Omental fat pad (tissue), 4 donors: ENCODE measurements around the gene PI4K2B. TPM values are rescaled to one million over a fixed set of nuclear protein-coding genes. Genes with fewer than 3 reads are reported as not detected.
"Not testable (repeated sequence)": the region's sequence is repeated elsewhere in the genome, so short reads cannot be mapped to it uniquely, and the experiment has no call there.

Experiments
- ATAC-seq: fragments of 150-250 bp; one replicate; pipeline ENCODE4 v1.9.1; 2016; ENCODE audit warnings: mild to moderate bottlenecking, moderate library complexity; ENCODE audit not compliant: low FRiP score
- DNase-seq: peaks from one replicate; pipeline ENCODE4 v3.0.0-alpha.2; 2019; ENCODE audit warnings: low spot score
- total RNA-seq, 4 donors: library from RNA; depleted of rRNA; stranded (reverse); fragments of >200 nt; gene quantifications; one replicate each; pipeline ENCODE4 v1.1.0, GENCODE V29; 2016
- TF ChIP-seq, protein P1 (sequence below), 3 donors: fragments of 450-650 bp; IDR thresholded peaks; one replicate each; pipeline ENCODE4 v1.5.1; 2016 to 2017; ENCODE audit warnings: antibody characterized with exemption in 3 of 3, mild to moderate bottlenecking in 3 of 3, moderate library complexity in 2 of 3

PI4K2B gene
- total RNA-seq, 4 donors from 2014 or later, result 8.0 to 16.6 (median 15.0) TPM

DNA sequence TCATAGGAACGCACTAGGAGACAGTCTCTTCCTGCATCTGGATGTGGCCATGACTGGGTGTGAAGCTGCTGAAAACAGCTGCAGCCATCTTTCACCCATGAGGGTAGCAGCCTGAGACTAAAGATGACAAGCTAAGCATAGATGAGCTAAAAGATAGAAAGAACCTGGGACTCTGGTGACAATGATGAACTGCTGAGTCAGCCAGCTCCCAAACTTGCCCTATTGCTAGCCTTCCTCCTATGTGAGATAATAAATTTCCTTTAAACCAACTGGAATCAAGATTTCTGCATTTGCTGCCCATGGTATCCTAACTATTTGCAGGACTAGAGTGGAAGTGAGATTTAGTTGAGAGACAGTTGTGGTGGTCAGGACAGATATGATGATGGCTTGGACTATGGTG, 21.0 kb upstream of the PI4K2B start:
- no peak for DNase-seq
- no peak for ATAC-seq
- TF ChIP-seq, protein P1, sequence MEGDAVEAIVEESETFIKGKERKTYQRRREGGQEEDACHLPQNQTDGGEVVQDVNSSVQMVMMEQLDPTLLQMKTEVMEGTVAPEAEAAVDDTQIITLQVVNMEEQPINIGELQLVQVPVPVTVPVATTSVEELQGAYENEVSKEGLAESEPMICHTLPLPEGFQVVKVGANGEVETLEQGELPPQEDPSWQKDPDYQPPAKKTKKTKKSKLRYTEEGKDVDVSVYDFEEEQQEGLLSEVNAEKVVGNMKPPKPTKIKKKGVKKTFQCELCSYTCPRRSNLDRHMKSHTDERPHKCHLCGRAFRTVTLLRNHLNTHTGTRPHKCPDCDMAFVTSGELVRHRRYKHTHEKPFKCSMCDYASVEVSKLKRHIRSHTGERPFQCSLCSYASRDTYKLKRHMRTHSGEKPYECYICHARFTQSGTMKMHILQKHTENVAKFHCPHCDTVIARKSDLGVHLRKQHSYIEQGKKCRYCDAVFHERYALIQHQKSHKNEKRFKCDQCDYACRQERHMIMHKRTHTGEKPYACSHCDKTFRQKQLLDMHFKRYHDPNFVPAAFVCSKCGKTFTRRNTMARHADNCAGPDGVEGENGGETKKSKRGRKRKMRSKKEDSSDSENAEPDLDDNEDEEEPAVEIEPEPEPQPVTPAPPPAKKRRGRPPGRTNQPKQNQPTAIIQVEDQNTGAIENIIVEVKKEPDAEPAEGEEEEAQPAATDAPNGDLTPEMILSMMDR (IDR thresholded peaks at IDR 0.05), result no peak

DNA sequence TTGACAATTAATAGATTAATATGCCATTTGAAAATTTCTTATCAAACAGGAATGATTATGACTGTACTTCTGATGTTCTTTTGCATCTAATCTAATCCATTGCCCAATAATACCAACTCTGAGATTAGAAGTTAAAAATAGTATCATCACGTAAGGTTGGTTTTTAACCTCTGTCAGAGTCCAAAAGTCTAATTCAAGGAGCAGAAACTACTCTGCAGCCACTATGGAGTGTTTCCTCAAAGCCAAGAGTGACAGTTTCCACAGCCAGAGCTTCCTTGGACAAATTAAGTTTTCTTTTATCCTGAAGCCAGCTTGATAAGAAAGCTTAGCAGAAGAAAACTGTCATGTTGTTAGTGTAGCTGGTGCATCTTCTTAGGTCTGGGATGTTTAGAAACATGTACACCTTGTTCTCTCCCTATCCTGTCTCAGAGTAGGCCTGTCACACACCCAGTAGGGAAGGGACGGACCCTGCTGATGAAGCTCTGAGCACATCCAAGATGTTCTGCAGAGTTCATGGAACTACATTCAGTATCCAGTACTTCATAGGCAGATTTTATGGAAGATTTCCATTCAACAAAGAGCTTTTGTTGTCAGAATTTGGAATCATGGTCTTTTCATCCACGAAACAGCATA, 20.4 kb upstream of the PI4K2B start:
- TF ChIP-seq, protein P1 (IDR thresholded peaks at IDR 0.05), result no peak
- no peak for ATAC-seq

DNA sequence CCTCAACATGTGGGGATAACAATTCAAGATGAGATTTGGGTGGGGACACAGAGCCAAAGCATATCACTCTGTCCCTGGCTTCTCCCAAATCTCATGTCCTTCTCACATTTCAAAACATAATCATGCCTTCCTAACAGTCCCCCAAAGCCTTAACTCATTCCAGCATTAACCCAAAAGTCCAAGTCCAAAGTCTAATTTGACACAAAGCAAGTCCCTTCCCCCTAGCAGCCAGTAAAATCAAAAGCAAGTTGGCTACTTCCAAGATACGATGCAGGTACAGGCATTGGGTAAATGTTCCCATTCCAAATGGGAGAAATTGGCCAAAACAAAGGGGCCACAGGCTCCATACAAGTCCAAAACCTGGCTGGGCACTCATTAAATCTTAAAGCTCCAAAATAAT, 19.1 kb upstream of the PI4K2B start:
- DNase-seq, ATAC-seq: not testable (repeated sequence)

More for the DNA sequence above, 20.4 kb upstream of the PI4K2B start:
- DNase-seq, result no peak

DNA sequence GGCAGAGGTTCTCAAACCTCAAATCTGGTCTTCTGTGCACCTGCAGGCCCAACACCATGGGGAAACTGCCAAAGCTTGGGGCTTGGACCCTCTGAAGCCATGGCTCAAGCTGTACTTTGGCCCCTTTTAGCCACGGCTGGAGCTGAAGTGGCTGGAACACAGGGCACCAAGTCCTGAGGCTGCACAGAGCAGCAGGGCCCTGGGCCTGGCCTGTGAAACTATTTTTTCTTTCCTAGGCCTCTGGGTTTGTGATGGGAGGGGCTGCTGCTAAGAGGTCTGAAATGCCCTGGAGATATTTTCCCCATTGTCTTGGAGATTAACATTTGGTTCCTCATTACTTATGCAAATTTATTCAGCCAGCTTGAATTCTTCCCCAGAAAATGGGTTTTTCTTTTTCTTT, 18.3 kb upstream of the PI4K2B start:
- ATAC-seq (no peak), DNase-seq (no peak)
- TF ChIP-seq, protein P1 (IDR thresholded peaks at IDR 0.05), result no peak

DNA sequence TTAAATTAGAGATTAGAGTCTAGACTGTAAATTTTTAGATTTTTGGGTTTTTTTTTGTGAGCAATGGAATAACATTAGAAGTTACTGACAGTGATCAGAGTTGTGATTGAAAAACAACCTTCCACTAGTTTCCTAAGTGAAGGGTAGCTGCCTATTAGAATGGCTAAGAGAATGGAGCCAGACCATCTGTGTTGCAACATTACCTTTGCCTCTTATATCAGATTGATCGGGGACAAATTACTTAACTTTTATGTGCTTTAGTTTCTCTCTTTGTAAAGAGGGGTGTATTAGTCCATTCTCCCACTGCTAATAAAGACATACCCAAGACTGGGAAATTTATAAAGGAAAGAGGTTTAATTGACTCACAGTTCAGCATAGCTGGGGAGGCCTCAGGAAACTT, 12.5 kb upstream of the PI4K2B start:
- DNase-seq (no peak), ATAC-seq (no peak)
- TF ChIP-seq, protein P1 (IDR thresholded peaks at IDR 0.05), result no peak

DNA sequence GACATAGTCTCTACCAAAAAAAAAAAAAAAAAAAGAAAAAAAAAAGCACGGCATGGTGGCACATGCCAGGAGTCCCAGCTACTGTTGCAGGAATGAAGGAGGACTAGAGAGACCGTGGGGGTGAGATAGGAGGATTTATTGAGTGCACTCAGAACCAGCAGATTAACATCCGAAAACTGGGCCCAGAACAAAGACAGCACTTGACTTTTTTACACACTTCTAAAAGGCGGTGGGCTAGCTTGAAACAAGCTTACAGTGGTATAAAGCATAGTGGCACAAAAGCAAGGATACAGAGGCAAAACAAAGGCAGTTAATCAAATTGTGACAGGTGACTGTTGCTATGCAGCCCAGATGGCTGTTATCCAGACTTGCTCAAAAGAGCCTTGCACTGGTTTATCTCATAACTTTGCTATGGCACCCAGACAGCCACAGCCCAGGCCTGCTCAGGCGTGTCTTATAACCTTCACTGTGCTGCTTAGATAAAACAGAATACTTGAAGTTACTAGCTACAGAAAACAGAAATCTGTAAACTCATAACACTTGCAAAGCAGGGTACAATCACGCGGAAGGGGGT, 9.9 kb upstream of the PI4K2B start:
- no peak for ATAC-seq
- no peak for DNase-seq
- TF ChIP-seq, protein P1 (IDR thresholded peaks at IDR 0.05), result no peak

DNA sequence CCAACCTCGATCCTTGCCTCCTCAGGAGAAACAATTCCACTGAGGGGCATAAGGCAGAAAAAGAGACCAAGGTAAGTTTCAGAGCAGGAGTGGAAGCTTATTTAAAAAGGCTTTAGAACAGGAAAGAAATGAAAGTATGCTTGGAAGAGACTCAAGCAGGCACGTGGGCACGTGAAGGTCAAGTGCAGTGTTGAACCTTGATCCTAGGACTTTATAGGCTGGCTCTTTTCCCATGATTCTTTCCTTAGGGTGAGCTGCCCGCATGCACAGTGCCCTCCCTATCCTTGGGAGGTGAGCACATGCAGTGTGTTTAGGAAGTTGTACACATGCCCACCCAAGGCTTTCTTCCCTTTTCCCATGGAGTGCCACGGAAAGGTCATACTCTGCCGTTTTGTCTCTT, 4.0 kb upstream of the PI4K2B start:
- DNase-seq (no peak), ATAC-seq (no peak)
- TF ChIP-seq, protein P1 (IDR thresholded peaks at IDR 0.05), result no peak
